ENCODE results near the gene C5orf15.
"Not testable (repeated sequence)": the region's sequence is repeated elsewhere in the genome, so short reads cannot be mapped to it uniquely, and the experiment has no call there.

Gene C5orf15

DNA sequence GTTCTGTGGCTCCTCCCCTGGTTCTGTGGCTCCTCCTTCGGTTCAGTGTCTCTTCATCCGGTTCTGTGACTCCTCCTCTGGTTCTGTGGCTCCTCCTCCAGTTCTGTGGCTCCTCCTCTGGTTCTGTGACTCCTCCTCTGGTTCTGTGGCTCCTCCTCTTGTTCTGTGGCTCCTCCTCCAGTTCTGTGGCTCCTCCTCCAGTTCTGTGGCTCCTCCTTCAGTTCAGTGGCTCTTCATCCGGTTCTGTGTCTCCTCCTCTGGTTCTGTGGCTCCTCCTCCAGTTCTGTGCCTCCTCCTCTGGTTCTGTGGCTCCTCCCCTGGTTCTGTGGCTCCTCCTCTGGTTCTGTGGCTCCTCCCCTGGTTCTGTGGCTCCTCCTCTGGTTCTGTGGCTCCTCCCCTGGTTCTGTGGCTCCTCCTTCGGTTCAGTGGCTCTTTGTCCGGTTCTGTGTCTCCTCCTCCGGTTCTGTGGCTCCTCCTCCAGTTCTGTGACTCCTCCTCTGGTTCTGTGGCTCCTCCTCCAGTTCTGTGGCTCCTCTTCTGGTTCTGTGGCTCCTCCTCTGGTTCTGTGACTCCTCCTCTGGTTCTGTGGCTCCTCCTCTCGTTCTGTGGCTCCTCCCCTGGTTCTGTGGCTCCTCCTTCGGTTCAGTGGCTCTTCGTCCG is 32.3 kb downstream of the C5orf15 start:
- not testable (repeated sequence) for DNase-seq

DNA sequence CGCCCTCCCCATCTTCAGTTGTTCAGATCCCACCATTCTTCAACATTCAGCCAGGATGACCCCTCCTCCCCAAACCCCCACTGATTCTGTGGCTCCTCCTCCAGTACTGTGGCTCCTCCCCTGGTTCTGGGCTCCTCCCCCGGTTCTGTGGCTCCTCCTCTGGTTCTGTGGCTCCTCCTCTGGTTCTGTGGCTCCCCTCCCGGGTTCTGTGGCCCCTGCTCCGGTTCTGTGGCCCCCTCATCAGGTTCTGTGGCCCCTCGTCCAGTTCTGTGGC is 32.8 kb downstream of the C5orf15 start:
- no peak for DNase-seq

- DNase-seq, result no peak
These were observed 33.4 kb downstream of the C5orf15 start for GRCh38 chr5:133934822-133935666.

GRCh38 chr5:133934311-133934710 is 34.1 kb downstream of the C5orf15 start:
- DNase-seq, result no peak

- DNase-seq, result no peak
These were observed 34.6 kb downstream of the C5orf15 start for GRCh38 chr5:133933670-133934295.

DNA sequence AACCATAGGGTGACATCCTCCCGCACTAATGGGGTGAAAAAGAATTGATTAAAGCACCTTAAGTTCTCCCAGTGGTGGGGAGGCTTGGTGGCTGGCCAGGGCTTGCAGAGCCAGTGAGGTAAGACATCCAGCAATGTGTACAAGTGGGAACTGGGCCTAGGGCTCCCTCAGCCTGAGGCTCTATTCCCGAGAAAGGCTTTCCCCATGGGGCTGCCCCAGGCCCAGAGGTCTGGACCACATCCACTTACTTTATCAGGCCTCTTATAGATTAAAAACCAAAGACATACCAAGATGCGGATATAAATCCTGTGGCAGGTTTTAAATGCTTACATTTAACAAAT is 35.3 kb downstream of the C5orf15 start:
- DNase-seq, result no peak

- no peak for DNase-seq
These were observed 35.8 kb downstream of the C5orf15 start for GRCh38 chr5:133932441-133933168.

GRCh38 chr5:133931546-133931945 is 36.9 kb downstream of the C5orf15 start:
- no peak for DNase-seq

DNA sequence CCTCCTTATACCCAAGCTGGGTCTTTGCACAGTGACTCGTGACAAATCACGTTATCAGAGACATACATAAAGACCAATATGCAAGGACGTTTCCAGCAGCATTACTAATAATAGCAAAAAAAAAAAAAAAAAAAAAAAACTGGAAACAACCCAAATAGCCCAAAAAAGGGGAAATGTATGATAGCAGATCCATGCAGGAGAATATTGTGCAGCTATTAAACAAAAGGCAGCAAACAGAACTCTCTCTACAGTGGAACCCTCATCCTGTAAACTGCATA is 37.7 kb downstream of the C5orf15 start:
- DNase-seq, result no peak

DNA sequence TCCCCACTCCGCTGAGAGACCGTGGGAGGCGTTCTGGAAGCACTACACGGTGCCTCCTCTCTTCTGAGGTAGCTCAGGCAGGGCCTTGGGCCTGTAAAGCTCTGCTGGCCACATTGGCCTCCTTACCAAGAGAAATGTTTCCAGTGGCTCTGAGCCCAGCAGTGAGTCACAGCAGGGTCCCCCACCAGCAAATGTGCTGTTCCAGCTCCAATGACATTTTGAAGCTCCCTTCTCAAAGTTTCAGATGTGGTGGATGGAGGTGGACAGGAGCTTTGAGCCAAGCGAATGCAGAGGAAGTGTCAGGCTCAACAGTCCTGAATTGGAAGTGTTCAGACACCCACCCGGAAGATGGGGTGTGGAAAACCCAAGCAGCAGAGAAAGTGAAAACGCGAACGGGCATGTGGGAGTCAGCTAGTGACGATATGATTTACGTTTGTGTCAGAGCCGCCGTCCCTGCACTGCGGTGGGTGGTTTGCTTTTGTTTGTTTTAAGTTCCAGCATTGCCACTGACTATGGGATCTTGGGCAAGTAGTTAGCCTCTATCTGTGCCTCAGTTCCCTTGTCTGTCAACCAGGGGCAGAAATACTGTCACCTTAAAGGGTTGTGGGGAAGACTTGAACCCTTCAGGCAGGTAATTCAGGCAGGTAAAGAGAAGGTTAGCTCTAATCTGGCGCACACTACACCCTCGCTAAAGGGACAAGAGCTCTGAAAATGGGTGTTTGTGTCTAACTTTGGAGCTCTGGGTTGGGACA is 38.2 kb downstream of the C5orf15 start:
- DNase-seq, result no peak

- no peak for DNase-seq
These were observed 39.6 kb downstream of the C5orf15 start for GRCh38 chr5:133928587-133929393.

DNA sequence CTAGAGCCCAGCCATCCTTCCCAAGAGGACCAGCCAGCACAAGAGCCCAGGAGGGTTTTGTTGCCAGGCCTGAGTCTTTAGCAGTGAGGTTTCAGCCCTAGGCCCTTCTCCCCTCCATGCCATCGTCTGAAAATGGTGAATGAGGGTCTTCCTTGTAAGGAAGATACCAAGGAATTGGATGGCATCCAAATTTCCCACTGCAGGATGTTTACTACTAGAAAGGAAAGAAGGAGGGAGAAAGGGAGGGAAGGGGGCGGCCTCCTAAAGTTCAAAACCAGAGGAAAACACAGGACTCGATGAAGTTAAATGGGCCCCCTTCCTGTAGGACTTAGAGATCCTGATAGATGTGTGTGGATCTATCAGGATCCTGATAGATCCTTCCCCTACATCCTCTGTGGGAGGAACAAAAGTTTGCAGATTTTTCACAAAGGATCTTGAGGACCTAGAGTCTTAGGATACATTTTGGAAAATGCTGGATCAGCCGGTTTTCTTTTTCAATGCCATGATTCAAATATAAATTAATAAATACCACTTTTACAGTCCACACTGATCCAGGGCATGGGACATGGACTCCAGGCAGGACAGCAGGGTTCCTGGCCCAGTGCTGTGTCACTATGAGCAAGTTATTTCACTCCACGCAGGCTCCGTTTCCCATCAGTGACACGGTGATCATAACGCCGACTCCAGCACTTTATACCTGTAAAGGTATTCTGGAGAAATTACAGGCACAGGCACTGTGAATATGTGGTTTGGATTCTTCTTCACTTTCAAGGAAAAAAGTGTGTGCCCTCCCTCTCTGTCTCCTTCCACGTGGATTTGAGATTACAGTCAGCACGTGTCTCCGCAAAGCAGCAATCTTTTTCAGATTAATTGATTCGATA is 40.9 kb downstream of the C5orf15 start:
- no peak for DNase-seq

DNA sequence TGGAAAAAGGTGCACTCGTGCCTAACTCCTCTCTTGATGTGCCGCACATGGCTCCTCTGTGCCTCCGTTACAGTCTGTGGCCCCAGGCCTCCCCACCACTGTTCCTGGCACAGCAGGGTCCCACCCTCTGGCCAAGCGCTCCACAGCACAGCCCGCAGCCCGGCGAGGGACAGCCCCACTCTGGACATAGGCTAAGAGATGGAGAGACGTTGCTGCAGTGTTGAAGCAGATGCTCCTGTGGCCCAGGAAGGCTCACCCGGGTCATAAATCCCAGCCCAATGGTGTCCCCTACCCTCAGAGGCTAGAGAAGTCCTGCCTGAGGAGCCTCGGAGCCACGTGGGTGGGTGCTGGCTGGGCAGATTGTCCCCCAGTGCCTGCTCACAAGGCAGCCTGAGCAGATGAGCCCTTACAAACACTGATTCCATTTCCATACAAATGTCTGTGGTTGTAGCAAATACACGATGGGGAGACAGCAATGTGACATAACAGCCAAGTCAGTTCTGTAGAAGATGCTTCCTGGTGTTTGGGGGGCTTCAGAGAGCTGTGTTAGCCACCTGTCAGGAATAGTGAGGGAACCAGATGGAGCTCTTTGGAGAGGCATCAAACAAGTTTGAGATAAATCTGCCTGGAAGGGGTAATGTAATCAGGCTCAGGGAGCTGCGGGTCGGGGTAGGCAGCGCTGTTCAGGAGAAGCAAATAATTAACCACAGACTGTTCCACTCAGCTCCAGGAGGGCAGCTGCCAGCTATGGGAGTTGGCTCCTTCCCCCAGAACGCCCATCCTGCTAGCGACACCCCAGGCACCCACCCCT is 41.7 kb downstream of the C5orf15 start:
- peak; percentile 83 for DNase-seq

DNA sequence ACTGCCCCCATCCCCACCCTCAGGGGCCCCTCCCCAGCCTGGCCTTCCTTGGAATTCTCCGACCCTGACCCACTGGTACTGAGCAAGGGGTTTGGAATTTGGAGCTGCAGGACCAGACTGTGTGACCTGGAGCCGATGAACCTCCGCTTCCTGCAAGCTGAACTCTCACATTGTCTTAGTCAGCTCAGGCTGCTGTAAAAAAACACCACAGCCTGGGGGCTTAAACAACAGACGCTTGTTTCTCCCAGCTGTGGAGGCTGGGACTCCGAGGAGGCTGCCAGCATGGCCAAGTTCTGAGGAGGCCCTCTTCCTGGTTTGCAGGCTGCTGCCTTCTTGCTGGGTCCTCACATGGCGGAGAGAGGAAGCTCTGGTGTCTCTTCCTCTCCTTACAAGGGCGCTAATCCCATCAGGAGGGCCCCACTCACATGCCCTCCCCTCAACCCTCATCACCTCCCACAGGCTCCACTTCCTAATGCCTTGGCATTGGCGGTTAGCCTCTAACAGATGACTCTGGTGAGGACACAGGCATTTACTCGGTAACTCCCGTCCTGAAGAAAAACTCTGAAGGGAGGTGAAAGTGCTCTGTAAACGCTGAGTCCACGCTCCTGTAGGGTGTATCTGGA is 42.4 kb downstream of the C5orf15 start:
- no peak for DNase-seq

DNA sequence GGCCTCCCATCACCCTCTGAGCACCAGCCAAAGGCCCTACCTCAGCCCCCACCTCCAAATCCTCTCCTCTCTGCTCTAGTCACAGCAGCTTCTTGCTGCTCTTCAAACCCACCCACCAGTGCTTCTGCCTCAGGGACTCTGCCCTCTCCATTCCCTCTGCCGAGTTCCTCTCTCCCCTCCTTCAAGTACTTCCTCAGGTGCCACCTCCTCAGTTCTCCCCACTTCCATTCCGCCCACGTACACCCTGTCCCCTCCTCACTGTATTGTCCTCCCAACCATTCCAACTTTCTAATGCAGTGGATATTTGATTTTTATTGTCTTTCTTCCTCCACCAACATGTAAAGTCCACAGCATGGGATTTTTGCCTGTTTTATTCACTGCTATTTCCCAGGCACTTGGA is 43.2 kb downstream of the C5orf15 start:
- no peak for DNase-seq

DNA sequence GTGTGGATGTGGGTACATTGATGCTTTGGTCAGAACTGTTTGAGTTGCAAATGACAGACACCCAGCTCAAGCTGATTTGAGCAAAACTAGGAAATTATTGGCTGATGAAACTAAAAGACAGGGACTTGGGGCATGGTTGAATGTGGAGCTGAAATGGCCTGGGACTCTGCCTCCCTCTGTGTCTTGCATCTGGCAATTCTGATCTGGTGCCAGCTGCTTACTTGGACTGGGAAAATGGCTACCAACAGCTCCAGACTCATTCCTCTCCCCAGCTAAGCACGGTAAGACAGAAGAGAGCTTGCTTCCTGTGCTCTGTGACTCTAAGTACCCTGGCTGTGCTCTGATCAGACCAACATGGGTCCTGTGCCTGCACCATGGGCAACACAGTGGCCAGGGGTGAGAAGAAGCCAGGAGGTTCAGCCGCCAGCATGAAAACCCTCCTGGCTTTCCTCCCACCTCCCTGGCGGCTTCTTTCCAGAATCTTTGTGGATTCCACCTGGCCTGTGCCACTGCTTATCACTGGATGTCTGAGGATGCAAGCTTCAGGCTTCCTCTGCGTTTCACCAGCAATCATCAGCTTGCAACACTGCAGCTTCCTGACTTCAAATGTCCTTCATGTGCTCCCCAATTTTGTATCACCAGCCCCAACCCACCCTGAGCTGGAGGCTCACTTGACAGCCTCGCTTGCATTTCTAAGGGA is 44.1 kb downstream of the C5orf15 start:
- peak; percentile 41 for DNase-seq

- no peak for DNase-seq
These were observed 46.4 kb downstream of the C5orf15 start for GRCh38 chr5:133921979-133922378.

GRCh38 chr5:133921069-133921468 is 47.4 kb downstream of the C5orf15 start:
- no peak for DNase-seq

All from NCI-H1694 (cell line).